ENCODE results near the gene FLT3.

- TF ChIP-seq, protein P1, sequence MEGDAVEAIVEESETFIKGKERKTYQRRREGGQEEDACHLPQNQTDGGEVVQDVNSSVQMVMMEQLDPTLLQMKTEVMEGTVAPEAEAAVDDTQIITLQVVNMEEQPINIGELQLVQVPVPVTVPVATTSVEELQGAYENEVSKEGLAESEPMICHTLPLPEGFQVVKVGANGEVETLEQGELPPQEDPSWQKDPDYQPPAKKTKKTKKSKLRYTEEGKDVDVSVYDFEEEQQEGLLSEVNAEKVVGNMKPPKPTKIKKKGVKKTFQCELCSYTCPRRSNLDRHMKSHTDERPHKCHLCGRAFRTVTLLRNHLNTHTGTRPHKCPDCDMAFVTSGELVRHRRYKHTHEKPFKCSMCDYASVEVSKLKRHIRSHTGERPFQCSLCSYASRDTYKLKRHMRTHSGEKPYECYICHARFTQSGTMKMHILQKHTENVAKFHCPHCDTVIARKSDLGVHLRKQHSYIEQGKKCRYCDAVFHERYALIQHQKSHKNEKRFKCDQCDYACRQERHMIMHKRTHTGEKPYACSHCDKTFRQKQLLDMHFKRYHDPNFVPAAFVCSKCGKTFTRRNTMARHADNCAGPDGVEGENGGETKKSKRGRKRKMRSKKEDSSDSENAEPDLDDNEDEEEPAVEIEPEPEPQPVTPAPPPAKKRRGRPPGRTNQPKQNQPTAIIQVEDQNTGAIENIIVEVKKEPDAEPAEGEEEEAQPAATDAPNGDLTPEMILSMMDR (IDR thresholded peaks at IDR 0.05; ENCODE audit: poor library complexity) = no peak
- TF ChIP-seq EZH2 (IDR thresholded peaks at IDR 0.05; ENCODE audit: borderline replicate concordance) (no peak), EZH2phosphoT487 (IDR thresholded peaks at IDR 0.05; ENCODE audit: low read depth, severe bottlenecking, unreplicated experiment) (no peak)
These were observed 99.8 kb downstream of the FLT3 start for GRCh38 chr13:28000567-28000966.

Measured in hepatocyte (in vitro differentiated cells).